Kidney glomerular epithelial cell (primary cell): Measurements from ENCODE around the gene CEACAM21.

Source experiments
- DNase-seq: peaks from one replicate; lab custom pipeline; 2025; lab: John Stamatoyannopoulos, UW

CEACAM21 gene

DNA sequence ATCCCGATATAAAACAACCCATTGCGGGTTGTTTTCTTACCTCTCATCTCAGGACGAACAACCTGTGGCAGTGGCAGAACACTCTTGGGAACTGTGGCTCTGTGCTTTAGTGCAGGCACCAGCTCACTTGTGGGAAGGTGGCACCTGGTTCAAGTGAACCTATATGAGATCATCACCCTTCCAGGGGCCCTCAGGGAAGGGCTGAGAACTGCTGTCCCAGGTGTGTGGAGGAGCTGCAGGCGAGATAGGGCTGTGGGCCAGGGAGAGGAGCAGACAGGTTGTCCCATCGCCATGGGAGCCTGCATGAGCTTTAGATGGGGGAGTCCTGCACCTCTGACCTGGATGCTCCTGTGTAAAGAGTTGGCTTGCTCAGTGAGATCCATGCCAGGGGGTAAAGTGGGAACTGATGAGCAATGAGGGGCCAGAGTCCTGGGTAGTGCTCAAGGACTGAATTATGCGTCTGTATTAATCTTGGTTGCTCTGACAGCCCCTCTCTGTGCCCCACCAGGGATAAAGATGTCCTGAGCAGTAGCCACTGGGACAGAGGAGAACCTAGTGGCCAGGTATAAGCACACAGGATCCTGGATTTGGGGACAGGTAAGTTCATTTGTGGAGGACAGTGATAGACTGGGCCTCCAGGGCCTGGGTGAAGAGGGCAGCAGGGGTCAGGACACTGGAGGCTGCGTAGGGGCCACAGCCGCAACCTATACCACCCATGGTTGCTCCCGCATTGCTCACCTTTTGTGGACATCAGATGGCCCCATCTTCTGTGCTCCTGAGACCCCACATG is 42.2 kb downstream of the CEACAM21 start:
- no peak for DNase-seq

- DNase-seq: no peak
These were observed 43.1 kb downstream of the CEACAM21 start for GRCh38 chr19:41619018-41619556.

GRCh38 chr19:41620171-41620570 is 44.2 kb downstream of the CEACAM21 start:
- DNase-seq: no peak

DNA sequence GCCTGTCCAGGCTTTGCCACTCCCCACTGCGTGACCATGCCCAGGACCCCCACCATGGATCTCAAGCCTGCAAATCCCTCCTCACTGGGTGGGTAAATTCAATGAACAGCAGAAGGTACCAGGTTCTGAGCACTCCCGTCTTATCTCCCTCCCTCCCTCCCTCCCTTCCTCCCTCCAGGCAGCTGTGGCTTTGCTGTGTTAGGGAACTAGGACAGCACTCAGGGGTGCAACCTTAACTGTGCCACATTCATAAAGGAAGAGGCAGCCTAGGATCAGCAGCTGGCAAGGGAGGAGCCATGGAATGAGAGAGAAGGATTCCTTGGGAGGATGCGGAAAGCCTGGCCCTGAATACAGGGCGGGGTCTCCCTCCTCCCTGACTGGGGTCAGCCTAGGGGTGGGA is 45.3 kb downstream of the CEACAM21 start:
- no peak for DNase-seq

- DNase-seq: no peak
These were observed 45.7 kb downstream of the CEACAM21 start for GRCh38 chr19:41621654-41622053.

- DNase-seq: no peak
These were observed 47.4 kb downstream of the CEACAM21 start for GRCh38 chr19:41623360-41623759.

DNA sequence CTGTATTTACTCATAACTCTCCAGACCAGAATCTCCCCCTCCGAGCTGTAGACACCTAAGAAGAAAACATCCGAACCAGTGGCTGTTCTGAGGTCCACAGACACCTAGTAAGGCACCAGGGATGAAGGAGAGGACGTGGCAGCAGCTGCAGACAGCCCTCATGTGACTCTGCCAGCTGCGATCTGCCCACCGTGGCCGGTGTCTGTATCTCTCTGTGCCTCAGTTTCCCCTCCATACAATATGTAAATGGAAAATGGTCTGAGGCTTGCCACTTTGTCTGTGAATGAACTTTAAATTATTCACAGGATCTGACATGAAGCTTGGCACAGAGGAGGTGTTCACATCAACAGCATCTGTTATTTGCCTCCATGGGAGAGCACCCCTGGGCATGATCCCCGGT is 48.5 kb downstream of the CEACAM21 start:
- DNase-seq: no peak

DNA sequence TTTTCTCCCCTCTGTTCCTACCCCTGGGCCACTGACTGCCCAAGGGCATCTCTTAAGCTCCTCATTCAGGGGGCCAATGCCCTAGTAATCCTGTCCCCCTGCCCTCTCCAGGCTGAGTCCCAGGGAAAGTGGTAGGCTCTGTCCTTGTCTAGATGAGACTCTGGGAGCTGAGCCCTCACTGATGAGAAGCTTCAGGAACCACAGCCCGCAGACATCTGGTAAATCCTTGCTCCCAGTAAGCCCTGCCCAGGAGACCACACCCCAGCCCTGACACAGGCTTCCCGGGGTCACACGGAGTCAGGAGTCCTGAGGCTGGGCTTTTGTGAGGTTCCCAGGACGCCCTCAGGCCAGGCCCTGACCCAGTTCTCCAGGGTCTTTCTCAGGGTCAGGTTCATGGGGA is 49.0 kb downstream of the CEACAM21 start:
- no peak for DNase-seq

DNA sequence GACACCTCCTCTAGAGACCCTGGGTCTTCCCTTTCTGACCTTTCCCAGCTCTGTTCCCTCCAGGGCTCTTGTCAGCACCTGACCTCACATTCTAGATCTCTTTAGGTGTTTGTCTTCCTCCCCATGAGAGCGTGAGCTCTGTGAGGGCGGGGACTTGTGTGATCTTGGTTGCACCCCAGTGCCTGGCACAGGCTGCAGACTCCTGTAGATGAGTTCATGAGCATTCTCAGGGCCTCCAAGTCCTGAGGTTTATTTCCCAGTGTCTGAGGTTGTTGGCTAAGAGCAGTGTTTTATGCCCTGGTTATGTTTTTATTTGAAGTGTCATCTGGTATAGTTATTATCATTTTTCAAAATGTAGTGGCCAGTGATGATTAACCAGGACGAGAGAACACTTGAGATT is 50.3 kb downstream of the CEACAM21 start:
- DNase-seq: no peak

DNA sequence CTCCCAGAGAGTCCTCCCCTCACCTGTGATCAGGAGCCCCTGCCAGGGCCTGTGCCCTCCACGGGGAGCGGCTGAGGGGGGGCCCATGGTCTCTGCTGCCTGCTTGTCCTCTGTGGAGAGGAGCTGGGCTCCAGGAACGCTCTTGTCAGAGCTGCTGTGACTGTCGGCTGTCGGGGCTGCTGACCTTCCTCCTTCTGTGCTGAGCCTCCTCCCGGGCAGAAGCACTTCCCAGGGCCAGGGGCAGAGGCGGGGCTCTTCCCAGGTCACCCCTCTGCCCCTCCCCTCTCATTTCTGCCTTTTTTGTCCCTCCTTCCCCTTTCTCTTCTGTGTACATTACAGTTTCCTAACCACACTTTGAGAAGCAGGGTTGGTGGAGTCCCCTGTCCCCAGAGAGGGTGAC is 50.9 kb downstream of the CEACAM21 start, which contains the start of gene CEACAM4:
TSS of gene CEACAM4 (minus strand) at position 198 of the 400 bp plus-strand sequence. CDS start at position 87, 111 bp downstream.
- DNase-seq: no peak

GRCh38 chr19:41627966-41628675 is 52.2 kb downstream of the CEACAM21 start:
- DNase-seq: no peak
